ENCODE results near the gene MTNR1A. TPM values are rescaled to one million over a fixed set of nuclear protein-coding genes. Genes with fewer than 3 reads are reported as not detected.

MTNR1A gene
- total and polyA plus RNA-seq, 9 of the 15 experiments (the other 6 are each of a cell fraction or from before 2014, with no cell fraction given) = 0.09 to 0.12 (median 0.10) TPM; not detected in 5

DNA sequence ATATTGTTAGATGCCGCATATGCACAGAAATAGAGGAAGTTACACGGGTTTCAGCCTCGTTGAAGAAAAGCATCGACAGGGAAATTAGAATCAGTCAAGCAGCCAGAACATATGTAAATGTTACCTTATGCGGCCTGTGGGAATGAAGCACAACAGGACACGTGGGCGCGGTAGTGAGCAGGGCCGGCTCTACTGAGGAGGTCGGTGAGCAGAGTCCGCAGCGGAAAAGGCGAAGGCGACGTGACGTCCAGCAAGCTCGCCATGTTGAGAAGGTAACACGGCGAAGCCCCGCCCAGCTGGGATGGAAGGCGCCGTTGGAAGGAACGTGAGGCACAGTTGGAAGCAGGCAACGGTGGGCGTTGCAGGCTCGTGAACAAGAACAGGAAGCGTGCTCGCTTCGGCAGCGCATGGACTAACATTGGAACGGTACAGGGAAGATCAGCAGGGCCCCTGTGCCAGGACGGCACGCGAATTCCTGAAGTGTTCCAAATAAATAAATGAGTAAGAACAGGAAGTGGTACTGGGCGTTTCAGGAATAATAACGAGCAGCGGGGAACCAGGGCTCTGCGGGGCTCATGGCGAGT lies 54.6 kb downstream of the MTNR1A start:
- peak; percentile 82 to 96 (median 84) for DNase-seq (ENCODE audit: extremely low read depth in 1 of 4, low spot score in 3 of 4)
- FAIRE-seq = peak; percentile 97
- no TSS peak for BruUV-seq (replicated peaks)
- peak; percentile 96 for ATAC-seq
- Histone ChIP-seq H3K4me3 (peak overlapping the region; percentile 36), H3K4me1 (replicated peaks in 1 of 2; ENCODE audit: control insufficient read depth in 2 of 2, insufficient read depth in 2 of 2, low read length in 2 of 2) (peaks cover 6 to 8% of the 10 kb centered on the region in 2 experiments; a peak in 4 of 5 replicates), H3K27me3 (ENCODE audit: control insufficient read depth in 2 of 2, insufficient read depth in 2 of 2, low read length in 2 of 2) (0 out of 5 replicates have a peak, but pooled peaks cover 0 to under 1% of the 10 kb centered on the region in 2 experiments), H3K9me3 (replicated peaks; ENCODE audit: control insufficient read depth, insufficient read depth, low read depth, low read length) (no peaks in the 10 kb centered on the region), H3K9me1 (ENCODE audit: control insufficient read depth, insufficient read depth, low read length) (no peaks in the 10 kb centered on the region), H3K9ac (ENCODE audit: insufficient read depth in 1 of 2, low read depth in 2 of 2, low read length in 2 of 2) (peak overlapping the region; percentile 75 to 81), H4K20me1 (replicated peaks; ENCODE audit: control insufficient read depth, insufficient read depth, low read length) (no peaks in the 10 kb centered on the region), H3K36me3 (ENCODE audit: control insufficient read depth, insufficient read depth, low read length) (peaks cover 5% of the 10 kb centered on the region; the same call in 2 of the 3 replicates), H2AFZ (ENCODE audit: low read depth, low read length) (peak overlapping the region; percentile 93), H3K79me2 (ENCODE audit: control insufficient read depth, insufficient read depth, low read length) (peaks cover 37% of the 10 kb centered on the region), H3K4me2 (ENCODE audit: insufficient read depth, low read length) (peak overlapping the region; percentile 88), H3K27ac (ENCODE audit: extremely low read depth, low read depth, low read length) (peak overlapping the region; percentile 87)
- ChIA-PET CTCF (ENCODE audit: low intra/inter-chr PET ratio) (no interaction called here), POLR2A (interaction anchor here (0.9 to 1.2 kb wide), 2 partner anchors 20 to 37 kb away, joined by 3 to 4 read pairs; no protein-coding TSS in a partner anchor)
- in situ Hi-C loops (cut with MboI) = no loop called here
- 2% methylated on average over 34 of the region's 39 CpGs for WGBS (ENCODE audit: insufficient coverage, low coverage, missing lambda C conversion rate)
- intact Hi-C loops (cut with micrococcal nuclease) = loop anchor here (2.0 kb wide), 1 partner anchor 36 kb away; no protein-coding TSS in a partner anchor
- peak; percentile 87 for TF ChIP-seq POLR2B (IDR thresholded peaks at IDR 0.05; ENCODE audit: low read depth, partially characterized antibody)
- TF ChIP-seq, protein P1, sequence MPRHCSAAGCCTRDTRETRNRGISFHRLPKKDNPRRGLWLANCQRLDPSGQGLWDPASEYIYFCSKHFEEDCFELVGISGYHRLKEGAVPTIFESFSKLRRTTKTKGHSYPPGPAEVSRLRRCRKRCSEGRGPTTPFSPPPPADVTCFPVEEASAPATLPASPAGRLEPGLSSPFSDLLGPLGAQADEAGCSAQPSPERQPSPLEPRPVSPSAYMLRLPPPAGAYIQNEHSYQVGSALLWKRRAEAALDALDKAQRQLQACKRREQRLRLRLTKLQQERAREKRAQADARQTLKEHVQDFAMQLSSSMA (CRISPR knock-in tag; IDR thresholded peaks at IDR 0.05) = peak; percentile 99
- no peak for TF ChIP-seq MEF2A (IDR thresholded peaks at IDR 0.05; ENCODE audit: control insufficient read depth, low read depth, low read length)
- peak in 1 of 2 experiments; percentile 60; a peak in 2 of 4 replicates for TF ChIP-seq MAZ (CRISPR knock-in tag; conservative IDR thresholded peaks at IDR 0.05 in 1 of 2, IDR thresholded peaks at IDR 0.05 in 1 of 2)
- TF ChIP-seq POLR2A (conservative IDR thresholded peaks at IDR 0.05) = peak; percentile 94
- peak; percentile 86 to 98 (median 95) for TF ChIP-seq YY1 (IDR thresholded peaks at IDR 0.05; ENCODE audit: borderline replicate concordance in 1 of 3, control insufficient read depth in 1 of 3, extremely low read depth in 1 of 3, insufficient read depth in 3 of 3, insufficient read length in 1 of 3, insufficient replicate concordance in 2 of 3, low read depth in 1 of 3, low read length in 2 of 3)
- no peak for TF ChIP-seq CREBBP (IDR thresholded peaks at IDR 0.05; ENCODE audit: low read depth, low read length)
- peak; percentile 54; the same call in 1 of the 2 replicates for TF ChIP-seq FOSL1 (tag; conservative IDR thresholded peaks at IDR 0.05)
- TF ChIP-seq, protein P2, sequence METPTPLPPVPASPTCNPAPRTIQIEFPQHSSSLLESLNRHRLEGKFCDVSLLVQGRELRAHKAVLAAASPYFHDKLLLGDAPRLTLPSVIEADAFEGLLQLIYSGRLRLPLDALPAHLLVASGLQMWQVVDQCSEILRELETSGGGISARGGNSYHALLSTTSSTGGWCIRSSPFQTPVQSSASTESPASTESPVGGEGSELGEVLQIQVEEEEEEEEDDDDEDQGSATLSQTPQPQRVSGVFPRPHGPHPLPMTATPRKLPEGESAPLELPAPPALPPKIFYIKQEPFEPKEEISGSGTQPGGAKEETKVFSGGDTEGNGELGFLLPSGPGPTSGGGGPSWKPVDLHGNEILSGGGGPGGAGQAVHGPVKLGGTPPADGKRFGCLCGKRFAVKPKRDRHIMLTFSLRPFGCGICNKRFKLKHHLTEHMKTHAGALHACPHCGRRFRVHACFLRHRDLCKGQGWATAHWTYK (CRISPR knock-in tag; IDR thresholded peaks at IDR 0.05) = no peak
- no peak for TF ChIP-seq MCM7 (IDR thresholded peaks at IDR 0.05)
- TF ChIP-seq NBN (IDR thresholded peaks at IDR 0.05; ENCODE audit: low read depth) = no peak; the same call in none of the 2 replicates
- TF ChIP-seq ATF7 (IDR thresholded peaks at IDR 0.05) = peak; percentile 71; the same call in 1 of the 2 replicates
- TF ChIP-seq ZNF75A (CRISPR knock-in tag; IDR thresholded peaks at IDR 0.05) = no peak
